Measurements from ENCODE around the gene CNDP2.

Gene CNDP2

DNA sequence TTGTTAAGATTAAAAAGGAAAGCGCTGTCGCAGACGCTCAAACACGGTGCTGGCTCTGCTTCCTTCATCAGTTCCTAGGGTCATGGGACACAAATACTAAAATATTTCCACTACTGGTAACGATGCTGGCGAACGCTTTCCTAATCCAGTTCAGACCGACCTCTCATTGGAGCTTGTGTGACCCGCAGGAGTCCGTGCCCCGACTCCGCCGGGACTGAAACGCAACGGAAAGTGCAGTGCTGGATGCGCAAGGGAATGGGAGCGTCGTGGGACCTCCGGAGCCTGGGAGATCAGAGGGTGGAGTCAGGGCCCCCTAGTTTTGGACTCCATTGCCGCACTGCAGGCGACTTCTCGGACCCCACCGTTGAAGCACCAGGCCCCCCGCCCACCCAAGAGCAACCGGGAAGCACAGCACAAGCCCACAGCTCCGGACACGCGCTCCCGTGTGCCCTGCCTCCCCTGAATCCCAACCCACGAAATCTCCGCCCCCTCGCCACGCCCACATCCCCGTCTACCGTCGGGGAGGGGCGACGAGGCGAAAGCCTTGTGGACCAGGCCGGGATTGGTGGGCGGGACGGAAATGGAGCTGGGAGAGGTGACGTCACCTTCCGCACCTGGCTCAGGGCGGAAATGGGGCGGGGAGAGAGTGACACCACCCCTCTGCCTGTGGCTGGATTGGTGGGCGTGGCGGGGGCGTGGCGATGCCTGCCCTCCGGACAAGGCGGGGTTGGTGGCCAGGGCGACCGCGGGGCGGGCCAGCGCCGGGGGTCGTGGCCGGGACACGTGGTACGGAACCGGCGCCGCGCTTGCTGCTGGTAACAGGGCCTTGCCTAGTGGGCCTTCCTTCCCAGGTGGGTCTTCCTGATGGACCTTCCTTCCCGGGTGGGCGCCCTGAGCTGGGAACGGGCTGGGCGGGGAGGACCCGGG is at the start of gene CNDP2:
Gene CNDP2 (plus strand): TSS at position 783 of the 927 bp plus-strand sequence. CDS start 3,611 bp downstream, outside the sequence.
- peak; percentile 98 for FAIRE-seq

DNA sequence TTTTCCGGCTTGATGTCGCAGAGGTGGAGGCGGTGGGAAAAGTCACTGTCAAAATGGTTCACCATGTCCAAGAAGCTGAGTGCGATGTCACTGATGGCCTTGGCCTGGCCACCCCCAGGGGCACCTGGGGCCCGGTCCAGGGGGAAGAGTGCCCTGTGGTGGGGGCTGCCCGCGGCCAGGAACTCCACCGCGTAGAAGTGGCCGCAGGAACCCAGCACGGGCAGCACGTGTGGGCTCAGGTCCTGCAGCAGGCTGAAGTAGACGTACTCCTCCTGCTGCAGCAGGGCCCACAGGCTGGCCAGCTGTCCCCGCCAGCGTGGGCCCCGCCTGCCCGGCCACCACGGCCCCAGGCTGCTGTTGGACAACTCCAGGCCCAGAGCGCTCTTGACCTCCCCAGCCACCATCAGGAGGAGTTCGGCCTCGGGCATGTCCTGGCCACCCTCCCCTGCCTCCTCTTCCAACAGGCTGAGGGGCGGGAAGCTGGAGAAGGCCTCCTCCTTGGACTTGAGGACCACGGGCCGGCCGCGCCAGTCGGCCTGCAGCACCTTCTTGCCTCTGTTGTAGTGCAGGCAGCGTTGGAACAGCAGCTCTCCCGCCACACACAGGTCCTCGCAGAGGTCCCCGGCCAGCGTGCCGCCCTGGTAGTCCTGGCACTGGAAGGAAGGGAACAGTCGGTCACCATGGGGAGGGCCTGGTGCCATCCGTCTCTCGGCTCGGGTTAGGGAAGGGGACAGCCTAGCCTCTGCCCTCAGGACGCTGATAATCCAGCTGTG is 49.3 kb upstream of the CNDP2 start:
- no peak for FAIRE-seq

DNA sequence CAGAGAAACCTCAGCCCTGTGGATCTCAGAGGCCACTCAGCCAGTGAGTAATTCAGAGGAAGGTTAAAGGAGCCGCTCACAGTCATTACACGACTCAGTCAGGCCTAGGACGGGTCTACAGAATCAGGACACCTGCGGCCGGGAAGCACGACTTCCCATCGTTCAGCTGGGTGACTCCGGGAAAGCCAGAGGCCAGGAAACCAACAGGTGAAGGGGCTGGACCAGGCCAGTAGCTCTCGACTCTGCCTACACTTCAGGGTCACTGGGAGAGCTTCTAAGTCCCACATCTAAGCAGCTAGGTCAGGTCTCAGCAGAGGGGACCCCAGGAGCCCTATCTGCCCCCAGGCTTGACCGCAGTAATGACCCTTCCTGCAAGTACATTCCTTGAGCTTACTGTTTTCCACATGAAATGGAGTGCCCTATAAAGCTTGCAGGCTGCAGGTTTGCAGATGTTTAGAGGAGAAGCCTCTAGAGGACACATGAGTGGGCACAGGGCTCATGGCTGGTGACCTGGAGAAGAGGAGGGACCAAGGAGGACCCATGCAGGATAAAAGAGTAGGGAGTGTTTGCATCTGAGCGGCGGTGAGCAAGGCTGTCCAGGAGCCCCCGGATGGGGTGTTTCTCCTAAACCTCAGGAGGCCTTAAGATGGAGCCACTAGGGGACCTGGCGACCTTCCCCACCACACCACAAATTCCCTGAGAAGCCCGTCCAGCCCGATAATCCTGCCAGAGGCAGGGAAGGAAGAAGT is 48.6 kb upstream of the CNDP2 start:
- FAIRE-seq: no peak

DNA sequence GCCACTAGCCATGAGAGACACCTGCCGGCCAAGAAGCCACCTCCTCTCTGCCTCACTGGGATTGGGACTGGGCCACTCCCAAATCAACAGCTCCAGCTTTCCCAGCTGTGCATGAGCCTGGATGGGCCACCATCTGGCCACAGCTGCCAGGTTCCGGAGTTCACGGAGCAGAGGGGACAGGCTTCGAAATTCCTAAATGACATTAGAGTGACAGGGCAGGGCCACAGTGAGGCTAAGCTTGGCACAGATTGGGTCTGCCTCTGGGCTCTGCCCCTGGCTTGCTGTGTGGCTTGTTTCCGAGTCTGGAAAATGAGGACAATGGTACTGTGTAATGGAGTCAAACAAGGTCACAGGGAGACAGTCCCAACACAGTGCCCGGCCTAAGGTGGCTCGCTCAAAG is 45.5 kb upstream of the CNDP2 start:
- no peak for FAIRE-seq

DNA sequence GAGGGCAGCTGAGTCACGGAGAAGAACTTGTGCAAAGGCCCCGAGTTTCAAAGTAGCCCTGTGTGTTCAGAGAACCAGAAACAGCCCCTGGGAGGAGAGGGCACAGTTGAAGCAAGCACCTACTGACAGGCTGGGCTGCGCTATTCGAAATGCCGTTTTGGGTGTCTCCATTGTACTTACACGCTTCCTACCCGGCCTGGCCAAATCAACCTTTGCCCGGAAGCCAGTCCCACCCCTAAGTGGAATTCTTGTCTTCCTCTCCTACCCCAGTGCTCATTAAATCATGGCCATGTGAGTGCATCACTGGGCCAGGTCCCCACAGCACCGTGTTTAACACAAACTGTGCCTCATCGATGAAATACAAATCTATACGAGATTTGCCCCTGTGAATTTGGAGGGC is 45.0 kb upstream of the CNDP2 start:
- no peak for FAIRE-seq

DNA sequence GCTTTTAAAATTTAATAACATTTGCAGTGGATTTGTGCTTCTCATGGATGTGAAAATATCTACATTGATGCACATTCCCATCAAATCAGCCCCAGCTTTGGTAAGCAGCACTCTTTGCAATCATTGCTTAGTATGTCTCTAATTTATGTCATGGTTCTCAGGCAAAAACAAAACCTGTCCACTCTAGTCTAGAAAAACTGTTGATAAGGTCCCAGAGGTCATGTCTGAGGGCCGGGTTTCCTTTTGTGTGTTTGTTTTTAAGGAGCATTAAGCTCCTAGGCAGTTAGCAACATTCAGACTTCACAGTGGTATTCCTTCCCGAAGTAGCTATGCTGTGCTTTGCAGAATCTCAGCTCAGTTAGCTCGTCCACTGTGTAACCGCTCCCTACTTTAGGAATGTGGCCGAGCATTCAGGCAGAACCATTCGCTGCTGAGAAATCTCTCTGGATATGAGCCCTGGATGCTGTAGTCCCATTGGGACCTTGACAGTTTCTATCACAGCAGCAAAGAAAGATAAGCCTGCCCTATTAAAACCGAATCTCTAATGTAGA is 43.1 kb upstream of the CNDP2 start:
- FAIRE-seq: no peak

DNA sequence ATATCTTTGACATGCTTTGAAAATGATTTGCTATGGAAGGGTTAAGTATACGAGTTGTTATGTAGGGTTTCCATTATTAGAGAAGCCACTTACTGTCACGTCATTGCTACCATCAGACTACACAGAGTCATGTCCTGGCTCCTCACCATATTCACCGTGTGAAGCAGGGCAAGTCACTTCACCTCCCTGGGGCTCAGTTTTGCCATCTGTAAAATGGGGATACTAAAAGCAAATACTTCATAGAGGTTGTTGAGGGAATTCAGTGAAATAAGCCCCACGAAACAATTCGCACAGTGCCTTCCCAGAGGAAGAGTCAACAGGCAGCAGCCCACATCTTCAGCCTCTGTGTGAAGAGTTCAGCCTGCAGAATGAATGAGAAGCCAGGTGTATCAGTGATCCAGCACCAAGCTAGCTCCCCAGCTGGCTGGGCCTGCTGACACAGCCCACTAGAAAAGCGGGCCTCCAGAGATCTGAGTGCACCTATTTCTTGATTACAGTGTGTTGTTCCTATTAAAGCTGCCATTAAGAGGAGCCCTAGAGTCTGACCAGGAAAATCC is 42.4 kb upstream of the CNDP2 start:
- FAIRE-seq: no peak

DNA sequence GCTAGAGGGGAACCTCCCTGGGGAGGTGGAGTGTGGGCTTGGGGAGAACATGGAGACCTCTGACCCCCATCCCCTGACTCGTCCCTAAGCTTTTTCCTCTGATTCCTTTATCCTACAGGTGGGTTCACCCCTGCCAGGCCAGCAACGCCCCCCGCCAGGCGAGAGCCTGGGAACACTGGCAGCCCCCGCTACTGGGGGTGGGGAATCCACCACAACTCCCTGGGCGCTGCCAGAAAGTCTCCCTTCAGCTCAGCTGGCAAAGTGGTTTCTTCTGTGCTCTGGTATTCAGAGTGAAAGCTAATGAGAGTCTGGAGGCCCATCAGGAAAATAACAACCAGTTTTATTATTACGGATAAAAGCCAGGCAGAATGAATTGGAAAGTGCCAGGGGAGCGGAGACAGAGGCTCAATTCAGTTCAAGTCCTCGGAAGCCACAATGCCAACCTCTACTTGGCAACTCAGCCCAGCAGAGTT is 41.8 kb upstream of the CNDP2 start:
- FAIRE-seq: no peak

DNA sequence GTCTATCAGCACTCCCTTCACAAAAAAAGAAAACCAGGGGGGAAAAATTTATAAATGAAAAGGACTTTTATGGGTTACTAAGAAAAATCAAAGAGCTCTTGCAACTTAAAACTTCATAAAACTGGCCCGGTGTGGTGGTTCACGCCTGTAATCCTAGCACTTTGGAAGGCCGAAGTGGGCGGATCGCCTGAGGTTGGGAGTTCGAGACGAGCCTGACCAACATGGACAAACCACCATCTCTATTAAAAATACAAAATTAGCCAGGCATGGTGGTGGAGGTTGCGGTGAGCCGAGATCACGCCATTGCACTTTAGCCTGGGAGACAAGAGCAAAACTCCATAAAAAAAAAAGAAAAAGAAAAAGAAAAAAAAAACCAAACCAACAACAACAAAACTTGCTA is 40.8 kb upstream of the CNDP2 start:
- no peak for FAIRE-seq

DNA sequence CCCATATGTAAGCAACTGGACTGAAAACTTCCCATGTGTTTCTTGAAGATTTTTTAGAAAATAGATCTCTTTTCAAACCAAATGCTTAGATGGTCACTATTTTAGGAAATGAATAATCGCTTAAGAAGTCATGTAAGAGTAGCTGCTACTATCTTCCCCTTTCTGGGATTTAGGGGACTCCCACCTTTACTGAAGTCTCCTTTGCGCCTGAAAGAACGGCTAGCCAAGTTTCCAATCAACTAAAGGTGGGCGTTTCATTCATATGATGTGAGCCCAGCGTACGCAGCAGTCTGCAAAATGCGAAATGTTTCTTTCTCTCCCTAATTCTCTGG is 40.2 kb upstream of the CNDP2 start:
- FAIRE-seq: no peak

DNA sequence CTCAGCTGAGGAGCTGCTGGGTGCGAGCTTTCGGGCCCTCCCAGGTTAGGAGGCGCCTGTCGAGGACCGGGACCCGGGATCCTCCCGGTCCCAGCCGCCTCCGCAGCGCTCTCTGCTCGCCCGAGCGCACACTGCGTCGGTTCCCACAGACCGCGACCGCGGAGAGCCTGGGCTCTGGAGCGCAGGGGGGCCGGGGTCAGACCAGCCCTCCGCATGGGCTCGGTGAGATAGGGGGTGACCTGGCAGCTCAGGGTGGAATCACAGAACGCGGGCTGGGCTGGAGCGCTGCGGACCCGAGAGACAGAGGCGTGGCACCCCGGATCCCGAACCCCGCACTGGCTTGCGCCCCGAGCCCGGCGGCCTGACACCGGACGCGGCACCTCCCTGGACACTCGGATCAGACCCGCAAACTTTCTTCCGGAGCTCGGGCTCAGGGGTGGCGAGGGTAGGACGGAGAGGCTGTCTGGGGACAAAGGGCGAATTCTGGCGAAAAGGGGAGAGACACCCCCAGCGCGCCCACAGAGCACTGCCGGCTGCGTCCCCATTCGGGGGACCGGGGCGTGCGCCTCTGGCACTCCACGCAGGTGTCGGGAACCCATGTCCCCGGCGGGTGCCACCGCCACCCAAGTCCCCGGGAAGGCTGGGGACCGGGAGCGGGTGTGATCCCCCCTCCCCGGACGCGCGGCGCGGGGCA is 39.7 kb upstream of the CNDP2 start:
- FAIRE-seq: no peak

DNA sequence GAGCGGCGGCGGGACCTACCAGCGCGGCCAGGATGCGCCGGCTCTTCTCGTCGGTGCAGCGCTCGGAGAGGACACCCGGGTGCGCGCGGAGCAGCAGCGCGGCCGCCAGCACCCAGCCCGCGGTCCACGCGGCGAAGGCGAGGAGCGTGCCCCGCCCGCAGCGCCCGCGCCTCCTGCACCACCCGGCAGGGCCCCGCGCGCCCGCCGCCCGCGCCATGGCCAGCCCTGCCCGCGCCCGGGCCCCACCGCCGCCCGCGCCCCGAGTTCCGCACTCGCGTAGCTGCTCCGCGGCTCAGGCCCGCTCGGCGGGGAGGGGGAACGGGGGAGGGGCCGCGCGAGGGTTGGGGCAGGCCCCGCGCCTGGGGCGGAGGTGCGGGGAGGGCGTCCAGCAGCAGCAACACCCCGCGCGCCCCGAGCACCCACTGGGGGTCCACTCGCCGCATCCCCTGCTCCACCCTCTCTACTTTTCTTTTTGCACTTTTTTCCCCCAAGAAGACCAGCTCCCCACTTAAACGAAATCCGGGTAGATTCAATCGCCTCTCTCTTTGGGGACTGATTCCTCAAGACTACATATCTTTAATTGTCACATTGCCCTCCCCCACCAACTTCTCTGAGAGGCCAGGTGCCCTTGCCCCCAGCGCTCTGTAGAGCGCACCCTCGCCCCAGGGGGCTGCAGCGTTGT is 39.0 kb upstream of the CNDP2 start, which contains the start of gene DIPK1C:
Gene DIPK1C (minus strand): TSS at position 266 of the 682 bp plus-strand sequence. CDS start 49 bp downstream, at position 217.
- no peak for FAIRE-seq

DNA sequence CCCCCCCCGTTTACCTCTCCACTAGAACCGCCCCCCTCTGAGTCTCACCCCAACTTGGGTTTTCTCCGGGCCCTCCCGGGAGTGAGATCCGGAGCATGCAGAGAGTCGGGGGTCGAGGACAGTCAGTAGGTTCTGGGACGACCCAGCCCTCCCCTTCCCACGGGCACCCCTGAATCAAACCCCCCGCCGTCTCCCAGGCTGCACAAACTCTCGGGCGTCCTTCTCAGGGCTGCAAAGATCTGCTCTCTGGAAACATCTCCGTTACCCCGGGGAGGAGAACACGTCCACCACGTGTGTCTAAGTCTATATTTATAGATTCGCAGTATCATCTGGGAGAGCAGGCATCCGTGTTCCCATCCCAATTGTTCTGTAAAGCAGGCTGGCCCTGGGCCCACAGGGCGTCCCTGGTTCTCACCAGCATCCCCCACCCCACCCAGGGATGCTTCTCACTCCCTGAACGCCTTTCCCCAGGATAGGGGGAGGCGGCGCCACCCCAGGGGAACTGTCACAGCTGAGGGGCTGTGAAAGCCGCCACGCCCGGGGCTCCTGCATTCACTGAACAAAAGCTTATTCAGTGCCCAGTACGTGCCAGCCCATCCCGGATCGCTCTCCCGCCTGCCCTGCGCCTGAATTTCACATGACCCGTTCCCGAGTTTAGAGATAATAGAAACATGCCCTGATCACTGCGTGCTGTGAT is 38.3 kb upstream of the CNDP2 start:
- no peak for FAIRE-seq

DNA sequence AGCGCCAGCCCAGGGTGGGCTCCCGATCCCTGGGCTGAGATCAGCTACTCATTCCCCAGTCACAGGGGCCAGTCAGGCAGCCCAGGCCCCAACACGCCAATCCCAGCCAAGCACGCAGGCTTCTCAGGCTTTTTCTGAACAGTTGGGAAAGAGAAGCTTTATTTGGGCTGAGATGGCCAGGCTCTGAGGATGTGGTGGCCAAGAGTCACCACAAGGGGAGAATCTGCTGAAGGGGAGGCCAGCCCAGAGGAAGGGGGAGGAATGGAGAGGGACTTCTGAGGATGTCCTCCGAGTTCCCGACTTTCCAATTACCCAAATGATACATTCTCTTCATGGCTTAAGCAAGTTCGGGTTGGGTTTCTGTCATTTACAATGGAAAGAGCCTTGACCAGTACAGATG is 36.3 kb upstream of the CNDP2 start:
- FAIRE-seq: no peak

DNA sequence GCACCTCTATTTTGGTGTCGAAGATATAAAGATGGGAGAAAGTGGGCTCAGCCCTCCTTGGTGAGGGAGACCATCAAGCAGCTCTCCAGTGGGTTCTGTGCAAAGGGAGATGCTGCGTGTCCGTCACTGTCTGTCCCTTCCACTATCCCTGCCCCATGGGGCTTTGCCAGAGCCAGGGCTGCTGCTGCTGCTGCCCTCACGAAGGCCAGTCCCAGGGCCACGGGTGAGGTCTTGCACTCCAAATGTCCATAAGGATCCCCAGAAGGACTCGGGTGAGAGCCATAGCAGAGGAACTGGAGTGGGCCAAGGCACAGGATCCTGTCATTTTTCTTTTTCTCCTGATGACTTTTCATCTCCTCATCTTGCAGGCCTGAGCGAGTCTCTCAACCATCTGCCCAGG is 35.3 kb upstream of the CNDP2 start:
- FAIRE-seq: no peak

DNA sequence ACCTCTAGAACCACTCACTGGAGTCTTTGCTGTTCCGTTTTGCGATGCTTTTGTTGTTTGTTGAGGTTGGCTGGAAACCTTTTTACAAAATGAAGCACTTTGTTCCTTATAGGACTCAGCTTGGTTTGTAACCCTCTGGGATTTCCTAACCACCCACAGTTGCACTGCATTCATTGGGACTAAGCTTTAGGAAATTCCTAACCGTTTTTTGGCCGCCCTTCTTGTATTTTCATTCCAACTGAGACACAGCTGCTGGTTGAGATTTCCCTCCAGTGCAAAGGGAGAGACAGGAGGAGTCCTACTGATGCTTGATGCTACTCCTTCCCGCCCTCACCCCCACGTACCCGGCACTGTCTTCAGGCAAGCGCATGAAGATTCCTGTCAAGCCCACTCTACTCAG is 32.9 kb upstream of the CNDP2 start:
- no peak for FAIRE-seq

DNA sequence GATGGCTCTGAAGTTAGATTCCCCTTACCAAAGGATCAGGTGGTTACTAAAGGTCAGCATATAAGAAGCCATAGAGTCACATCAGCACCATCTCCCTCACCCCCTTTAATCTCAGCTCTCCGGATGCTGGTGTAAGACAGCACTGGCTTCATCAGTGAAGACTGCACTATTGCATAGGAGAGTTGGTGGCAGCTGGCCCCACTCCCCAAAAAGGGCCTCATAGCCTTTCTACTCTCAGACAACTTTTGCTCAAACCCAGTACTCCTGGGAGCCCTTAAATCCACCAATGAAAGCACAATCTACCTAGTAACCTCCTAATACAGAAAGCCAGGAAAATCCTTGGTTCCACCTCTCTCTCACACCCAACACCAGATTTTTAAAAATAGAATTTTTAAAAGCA is 32.2 kb upstream of the CNDP2 start:
- FAIRE-seq: no peak

DNA sequence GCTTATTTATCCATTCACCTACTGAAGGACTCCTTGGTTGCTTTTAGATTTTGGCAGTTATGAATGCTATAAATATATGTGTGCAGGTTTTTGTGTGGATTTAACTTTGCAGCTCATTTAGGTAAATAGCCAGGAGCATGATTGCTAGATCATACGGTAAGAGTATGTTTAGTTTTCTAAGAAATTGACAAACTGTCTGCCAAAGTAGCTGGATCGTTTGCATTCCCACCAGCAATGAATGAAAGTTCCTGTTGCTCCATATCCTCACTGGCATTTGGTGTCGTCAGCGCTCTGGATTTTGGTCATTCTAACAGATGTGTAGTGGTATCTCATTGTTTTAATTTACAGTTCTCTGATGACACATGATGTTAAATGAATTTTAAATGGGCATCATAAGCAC is 30.4 kb upstream of the CNDP2 start:
- no peak for FAIRE-seq

DNA sequence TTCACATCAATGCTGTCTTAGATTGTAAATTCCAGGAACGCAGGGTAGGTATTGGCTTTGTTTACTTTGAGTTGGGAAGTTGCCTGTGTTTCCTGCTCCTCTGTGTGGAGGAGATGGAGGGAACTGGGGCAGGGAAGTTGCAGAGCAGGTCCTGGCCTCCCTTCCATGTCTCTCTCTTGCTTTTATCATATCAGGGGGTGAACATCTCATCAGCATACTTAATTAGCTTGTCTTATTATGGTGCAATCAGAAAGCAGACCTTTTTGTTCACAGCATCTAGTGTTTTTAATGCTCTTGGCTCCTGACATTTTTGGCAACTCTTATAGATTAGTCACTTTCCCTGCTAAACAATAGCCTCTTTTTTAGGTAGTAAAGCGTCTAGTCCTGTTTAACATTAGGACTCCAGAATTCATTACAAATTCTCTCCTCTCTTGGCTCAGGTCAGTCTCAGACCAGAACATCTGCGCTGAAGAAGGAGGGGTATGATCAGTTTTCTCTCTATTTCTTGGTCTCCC is 27.6 kb upstream of the CNDP2 start:
- FAIRE-seq: no peak

DNA sequence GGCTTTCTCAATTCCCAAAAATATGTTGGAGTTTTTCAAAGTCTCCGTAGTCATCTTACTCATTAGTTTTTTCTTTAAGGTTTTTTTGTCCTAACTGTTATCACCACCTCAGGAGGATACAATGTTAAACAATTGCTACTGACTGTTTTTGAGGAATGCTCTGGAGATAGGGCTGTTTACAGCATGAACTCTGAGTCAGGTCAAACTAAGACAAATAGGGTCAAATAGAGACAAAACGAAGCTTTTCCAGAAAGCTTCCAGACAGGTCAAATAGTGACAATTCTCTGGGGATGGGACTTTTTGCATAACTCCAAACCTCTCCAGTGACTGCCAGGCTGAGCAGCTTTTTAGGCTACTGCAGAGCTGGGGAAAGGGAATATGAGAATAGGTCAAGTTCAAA is 23.9 kb upstream of the CNDP2 start:
- no peak for FAIRE-seq

Data from G401.6 (cell line).